CD4-positive, alpha-beta T cell treated with Interleukin-10 for 1 hour (primary cell): ENCODE measurements around the gene LY6G6F.

Source experiments
- DNase-seq: peaks from one replicate; pipeline ENCODE4 v3.0.0-alpha.2; 2020

The LY6G6F gene

GRCh38 chr6:31727034-31727716, 20.5 kb downstream of the LY6G6F start:
- no peak for DNase-seq

DNA sequence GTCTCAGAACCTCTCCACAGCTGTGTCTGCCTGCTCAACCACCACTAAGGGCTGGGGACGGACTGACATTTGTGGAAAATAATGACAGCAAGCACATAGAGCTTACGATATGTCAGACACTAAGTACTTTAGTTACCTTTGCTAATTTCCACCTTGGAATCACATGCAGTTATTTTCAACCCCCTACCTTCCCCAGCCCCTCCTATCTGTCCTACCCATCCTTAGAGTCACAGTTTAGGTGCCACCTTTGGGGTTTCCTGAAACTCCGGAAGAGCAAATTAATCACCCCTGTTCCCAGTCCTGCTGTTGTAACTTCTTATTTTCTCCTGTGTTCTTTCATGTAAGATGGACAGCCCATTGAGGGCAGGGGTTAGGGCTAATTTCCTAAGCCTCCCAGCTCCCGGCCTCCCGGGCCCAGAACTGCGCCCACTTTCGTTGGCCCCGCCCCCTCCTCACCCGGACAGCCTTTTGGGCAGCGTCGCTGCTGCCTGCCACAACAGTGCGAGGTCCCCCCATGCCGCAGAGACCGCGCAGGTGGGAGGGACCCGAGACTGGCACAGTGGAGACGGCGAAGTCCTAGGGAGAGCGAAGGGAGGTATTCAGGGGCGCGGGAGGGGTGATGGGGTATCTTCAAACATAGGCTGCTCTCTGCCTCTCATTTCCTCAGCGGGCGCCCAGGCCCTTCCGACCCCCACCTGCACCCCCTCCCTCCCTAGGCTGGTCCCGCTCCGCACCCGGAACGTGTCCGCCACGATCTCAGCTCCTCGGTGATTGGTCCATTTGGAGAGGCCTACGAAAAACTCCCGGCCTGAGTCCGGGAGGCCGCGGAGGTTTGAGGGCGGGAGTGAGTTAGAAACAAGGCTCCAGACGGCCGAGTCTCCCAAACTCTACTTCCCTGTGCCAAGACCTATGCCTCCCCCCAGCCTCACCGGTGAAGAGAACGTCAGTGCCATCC, 21.3 kb downstream of the LY6G6F start:
- DNase-seq = peak; percentile 34

DNA sequence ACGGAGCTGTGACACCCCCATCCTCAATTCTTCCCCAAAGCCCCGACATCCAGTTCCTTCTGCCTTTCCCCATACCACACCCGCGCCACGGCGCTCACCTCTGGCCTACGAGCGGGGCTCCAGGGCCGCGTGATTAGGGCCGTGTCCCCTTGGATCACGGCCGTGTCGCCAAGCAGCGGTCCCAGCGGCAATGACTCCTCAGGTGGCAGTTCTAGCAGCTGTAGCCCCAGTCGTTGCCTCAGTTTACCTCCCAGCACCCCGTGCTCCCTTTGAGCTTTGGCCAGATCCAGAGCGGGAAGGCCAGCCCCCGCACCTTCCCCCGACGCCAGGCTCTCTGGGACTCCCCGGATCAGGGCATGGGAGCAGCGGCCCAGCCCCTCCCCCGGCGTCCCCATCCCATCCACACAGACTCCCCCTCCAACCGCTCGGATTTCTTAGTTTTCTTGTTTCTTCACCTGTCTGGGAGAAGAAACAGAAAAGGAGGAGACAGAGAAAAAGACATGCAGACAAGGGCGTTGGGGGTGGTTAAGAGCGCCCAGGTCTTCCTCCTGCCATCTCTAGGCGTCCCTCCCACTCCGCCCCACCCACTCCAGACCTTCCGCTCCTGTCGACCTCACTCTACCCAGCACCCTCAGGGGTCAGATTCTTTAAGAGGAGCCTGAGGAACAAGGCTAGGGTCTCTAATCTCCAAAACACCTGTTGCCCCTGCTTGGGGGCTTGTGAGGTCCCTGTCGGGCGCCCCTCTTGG, 22.3 kb downstream of the LY6G6F start, which contains the start of gene DDAH2:
Gene DDAH2 (minus strand): TSS at position 533 of the 748 bp plus-strand sequence. CDS start 138 bp downstream, at position 395.
- DNase-seq = no peak

- peak; percentile 84 for DNase-seq
Measured at GRCh38 chr6:31729515-31729978, 22.9 kb downstream of the LY6G6F start.

DNA sequence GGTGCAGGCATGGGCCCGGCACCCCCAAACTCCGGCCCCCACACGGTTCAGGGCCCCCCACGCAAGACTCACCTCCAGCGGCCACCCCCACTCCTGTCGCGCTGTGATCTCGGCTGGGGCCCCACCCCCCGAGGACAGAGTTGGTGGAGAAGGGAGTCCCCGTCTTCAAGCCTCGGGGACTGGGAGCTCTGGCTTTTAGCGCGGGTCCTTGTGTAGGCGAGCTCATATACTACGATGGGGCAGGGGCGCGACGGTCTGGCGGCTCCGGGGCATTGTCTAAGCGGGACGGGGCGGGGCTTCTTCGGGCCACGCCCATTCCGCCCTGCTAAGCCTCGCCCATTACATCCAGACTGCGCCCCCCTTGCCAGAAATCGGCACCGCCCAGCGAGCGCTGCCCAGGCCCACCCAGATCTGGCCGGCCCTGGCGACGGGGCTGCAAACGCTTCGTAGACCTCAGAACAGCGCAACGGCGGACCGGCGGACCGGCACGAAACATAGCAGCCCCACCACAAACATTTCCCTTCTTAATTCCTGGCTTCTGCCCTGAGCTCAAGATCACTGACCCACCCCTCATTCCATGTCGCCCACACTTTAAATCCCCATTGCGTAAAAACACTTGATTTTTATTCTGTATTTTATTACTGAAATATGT, 23.4 kb downstream of the LY6G6F start:
- DNase-seq = peak; percentile 75

GRCh38 chr6:31730631-31731086, 24.0 kb downstream of the LY6G6F start:
- no peak for DNase-seq

DNA sequence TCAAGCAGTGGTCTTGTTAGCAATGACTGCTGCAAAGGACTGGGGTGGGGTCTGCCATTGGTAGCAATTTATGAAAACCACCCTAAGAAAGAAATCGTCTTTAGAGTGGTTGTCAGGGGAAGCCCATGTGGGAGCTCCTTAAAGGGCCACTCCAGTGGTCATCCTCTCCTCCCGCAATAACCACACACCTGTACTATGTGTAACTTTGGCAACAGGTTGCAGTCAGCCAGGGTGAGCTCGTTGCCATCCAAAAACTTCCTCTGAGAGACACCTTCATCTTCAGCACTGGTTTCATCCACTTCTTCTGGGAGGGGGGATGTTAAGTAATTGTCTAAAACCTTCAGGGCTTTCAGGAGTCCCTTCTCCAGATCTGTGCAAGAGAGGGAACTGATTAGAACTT, 25.4 kb downstream of the LY6G6F start:
- no peak for DNase-seq

DNA sequence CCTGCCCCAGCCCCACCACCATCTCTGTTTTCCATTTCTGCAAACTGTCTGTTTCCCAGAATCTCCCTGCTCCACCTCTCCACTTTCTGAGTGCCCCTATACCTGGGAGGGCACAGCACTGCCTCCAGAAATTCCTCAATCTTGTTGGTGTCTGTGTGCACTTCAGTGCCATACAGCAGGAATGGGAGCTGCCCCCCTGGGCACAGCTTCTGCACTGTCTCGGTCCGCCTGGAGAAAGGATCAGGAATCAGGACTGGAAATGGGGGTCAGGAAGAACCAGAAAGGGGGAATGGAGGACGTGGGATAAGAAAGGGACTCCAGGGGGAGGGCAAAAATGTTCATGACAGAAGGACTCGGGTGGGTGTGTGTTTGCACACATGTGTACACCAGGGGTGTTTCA, 27.1 kb downstream of the LY6G6F start:
- no peak for DNase-seq

- DNase-seq = no peak
Measured at GRCh38 chr6:31734247-31734820, 27.7 kb downstream of the LY6G6F start.

- DNase-seq = peak; percentile 81
Measured at GRCh38 chr6:31734821-31735406, 28.2 kb downstream of the LY6G6F start.

- peak; percentile 80 for DNase-seq
Measured at GRCh38 chr6:31736021-31736767, 29.5 kb downstream of the LY6G6F start, which contains the start of gene CLIC1. Gene CLIC1 (minus strand): TSS chr6:31736530. CDS start chr6:31736300, 230 bp downstream.

GRCh38 chr6:31736768-31737314, 30.2 kb downstream of the LY6G6F start:
- DNase-seq = no peak

GRCh38 chr6:31737315-31737990, 30.8 kb downstream of the LY6G6F start:
- DNase-seq = peak; percentile 28

- peak; percentile 83 for DNase-seq
Measured at GRCh38 chr6:31737991-31738979, 31.6 kb downstream of the LY6G6F start.

DNA sequence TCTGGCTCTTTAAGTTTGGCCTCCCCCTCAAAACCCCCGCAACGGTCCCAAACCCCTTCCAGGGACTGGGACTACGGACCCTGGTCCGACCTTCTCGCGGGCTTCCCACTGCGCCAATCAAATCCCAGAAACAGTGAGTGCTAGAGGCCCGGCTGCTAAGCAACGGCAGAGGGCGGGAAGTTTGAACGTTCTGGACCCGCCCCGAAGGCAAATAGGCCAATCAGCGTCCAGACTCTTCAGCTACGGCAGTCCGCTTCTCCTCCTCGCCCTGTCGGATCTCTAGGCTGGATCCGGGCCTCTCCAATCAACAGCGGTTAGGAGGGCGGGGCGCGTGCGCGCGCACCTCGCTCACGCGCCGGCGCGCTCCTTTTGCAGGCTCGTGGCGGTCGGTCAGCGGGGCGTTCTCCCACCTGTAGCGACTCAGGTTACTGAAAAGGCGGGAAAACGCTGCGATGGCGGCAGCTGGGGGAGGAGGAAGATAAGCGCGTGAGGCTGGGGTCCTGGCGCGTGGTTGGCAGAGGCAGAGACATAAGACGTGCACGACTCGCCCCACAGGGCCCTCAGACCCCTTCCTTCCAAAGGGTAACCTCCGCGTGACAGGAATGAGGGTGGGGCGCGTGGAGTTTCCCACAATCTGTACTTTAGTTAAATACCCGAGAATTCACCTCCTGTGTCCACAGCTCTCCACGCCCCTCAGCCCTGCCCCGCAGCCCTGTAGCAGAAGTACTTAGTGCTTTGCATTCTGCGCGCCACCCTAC, 33.2 kb downstream of the LY6G6F start, which contains the start of gene MSH5:
Gene MSH5 (plus strand): TSS at position 367 of the 758 bp plus-strand sequence. CDS start 462 bp downstream, outside the sequence.
- DNase-seq = peak; percentile 97

- no peak for DNase-seq
Measured at GRCh38 chr6:31740397-31741223, 33.9 kb downstream of the LY6G6F start.

GRCh38 chr6:31741815-31742214, 35.1 kb downstream of the LY6G6F start:
- no peak for DNase-seq
